Right renal cortex interstitium (tissue), 3 donors: Measurements from ENCODE around the gene MUC5B. TPM values are rescaled to one million over a fixed set of nuclear protein-coding genes. Genes with fewer than 3 reads are reported as not detected.
"Not testable (repeated sequence)": the region's sequence is repeated elsewhere in the genome, so short reads cannot be mapped to it uniquely, and the experiment has no call there.

Source experiments
- DNase-seq, 3 donors: peaks; one replicate each; pipeline ENCODE4 v3.0.0-alpha.2; 2013; ENCODE audit warnings: low read depth in 3 of 3, low spot score in 2 of 3
- polyA plus RNA-seq, 3 donors: library from polyadenylated mRNA; unstranded; fragments of 120-200 nt; gene quantifications; one replicate each; pipeline ENCODE4 v1.2.1, GENCODE V29; 2013; ENCODE audit not compliant: insufficient read length in 3 of 3

MUC5B gene
- polyA plus RNA-seq, 3 donors, result under 0.01 to 0.01 TPM; not detected in 1

DNA sequence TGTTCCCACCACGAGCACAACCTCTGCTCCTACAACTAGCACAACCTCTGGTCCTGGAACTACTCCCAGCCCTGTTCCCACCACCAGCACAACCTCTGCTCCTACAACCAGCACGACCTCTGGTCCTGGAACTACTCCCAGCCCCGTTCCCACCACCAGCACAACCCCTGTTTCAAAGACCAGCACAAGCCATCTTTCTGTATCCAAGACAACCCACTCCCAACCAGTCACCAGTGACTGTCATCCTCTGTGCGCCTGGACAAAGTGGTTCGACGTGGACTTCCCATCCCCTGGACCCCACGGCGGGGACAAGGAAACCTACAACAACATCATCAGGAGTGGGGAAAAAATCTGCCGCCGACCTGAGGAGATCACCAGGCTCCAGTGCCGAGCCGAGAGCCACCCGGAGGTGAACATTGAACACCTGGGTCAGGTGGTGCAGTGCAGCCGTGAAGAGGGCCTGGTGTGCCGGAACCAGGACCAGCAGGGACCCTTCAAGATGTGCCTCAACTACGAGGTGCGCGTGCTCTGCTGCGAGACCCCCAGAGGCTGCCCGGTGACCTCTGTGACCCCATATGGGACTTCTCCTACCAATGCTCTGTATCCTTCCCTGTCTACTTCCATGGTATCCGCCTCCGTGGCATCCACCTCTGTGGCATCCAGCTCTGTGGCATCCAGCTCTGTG, 30.9 kb upstream of the MUC5B start:
- DNase-seq, result not testable (repeated sequence)

DNA sequence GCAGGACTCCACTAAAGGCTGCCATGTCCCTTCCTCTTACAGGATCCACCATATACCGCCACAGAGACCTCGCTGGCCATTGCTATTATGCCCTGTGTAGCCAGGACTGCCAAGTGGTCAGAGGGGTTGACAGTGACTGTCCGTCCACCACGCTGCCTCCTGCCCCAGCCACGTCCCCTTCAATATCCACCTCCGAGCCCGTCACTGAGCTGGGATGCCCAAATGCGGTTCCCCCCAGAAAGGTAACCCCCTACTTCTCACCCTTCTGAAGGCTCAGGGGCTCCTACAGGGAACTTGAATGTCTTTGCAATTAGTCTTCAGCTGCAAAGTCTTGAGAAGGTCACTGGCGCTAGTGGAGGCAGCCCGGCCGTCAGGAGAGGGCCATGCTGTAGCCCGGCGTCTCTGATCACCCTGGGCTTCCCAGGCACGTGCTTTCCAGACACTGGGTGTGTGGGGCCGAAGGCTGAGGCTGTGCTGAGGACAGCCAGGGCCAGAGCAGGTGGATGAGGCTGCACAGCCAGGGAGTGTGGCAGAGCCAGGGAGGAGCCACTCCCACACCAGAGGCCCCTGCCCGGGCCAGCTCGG, 30.0 kb upstream of the MUC5B start:
- DNase-seq, result no peak

DNA sequence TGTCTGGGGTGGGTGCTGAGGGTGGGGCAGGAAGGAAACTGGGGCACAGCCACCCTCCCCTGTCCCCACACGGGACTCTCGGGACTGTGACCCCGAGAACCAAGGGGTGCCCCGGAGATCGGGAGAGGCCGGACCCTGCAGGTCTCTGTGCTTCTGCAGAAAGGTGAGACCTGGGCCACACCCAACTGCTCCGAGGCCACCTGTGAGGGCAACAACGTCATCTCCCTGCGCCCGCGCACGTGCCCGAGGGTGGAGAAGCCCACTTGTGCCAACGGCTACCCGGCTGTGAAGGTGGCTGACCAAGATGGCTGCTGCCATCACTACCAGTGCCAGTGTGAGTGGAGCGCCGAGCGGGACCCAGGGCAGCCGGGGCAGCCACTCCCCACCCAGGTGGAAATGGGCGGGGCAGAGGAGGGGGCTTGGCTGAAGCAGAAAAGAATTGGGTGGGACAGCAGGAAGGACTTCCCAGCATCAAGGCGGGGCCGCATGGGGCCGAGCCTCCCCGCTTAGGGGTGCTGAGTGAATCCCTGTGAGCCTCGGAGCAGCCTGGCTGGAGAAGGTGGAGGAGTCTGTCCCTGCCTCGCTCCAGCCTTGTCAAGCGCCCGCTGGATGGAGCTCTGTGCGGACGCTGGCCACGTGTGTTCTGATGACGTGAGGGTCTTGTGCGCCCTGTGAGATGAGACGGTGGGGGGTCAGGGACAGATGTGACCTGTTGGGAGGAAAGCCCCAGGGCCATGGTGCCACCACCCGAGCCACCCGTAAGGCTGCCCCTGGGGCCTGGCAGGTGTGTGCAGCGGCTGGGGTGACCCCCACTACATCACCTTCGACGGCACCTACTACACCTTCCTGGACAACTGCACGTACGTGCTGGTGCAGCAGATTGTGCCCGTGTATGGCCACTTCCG, 29.3 kb upstream of the MUC5B start:
- DNase-seq, result no peak

- DNase-seq, result no peak
Measured at GRCh38 chr11:1194231-1194976, 28.5 kb upstream of the MUC5B start.

- no peak for DNase-seq
Measured at GRCh38 chr11:1194977-1195681, 27.7 kb upstream of the MUC5B start.

GRCh38 chr11:1195682-1196515, 27.0 kb upstream of the MUC5B start:
- DNase-seq, result no peak

DNA sequence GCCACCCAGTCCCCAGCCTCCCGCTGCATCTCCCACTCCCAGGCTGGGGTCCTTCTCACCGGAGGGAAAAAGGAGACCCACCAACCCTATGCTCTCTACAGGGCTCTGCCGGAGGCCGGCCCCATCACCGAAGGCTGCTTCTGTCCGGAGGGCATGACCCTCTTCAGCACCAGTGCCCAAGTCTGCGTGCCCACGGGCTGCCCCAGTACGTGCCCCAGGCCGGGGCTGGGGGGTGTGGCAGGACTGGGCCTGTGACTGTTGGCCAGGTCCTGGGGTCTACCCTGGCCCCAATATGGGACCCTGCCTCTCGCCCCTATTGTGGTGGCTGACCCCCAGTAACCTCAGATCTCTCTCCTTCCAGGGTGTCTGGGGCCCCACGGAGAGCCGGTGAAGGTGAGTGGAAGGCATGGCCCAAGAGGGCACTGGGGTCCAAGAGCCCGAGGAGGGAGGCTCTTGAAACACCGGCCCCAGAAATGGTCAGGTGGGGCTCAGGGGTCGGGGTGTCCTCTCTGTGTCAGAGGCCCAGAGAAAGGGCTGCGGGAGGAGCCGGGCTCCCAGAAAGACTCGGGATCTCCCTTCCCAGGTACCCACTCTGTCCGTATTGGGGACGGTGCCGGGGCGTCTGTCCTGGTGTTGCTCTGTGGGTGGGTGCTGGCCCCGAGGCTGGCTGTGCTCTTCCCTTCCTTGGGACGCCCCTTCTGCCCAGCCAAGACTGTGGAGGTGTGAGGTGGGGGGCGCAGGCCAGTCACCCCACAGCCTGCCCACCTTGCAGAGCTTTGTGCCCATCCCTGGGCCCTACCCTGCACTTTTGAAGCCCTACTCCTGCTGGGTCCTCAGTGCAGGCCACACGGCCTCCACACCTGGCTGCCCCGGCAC, 26.1 kb upstream of the MUC5B start:
- DNase-seq, result no peak

GRCh38 chr11:1197431-1197885, 25.4 kb upstream of the MUC5B start:
- DNase-seq, result no peak

DNA sequence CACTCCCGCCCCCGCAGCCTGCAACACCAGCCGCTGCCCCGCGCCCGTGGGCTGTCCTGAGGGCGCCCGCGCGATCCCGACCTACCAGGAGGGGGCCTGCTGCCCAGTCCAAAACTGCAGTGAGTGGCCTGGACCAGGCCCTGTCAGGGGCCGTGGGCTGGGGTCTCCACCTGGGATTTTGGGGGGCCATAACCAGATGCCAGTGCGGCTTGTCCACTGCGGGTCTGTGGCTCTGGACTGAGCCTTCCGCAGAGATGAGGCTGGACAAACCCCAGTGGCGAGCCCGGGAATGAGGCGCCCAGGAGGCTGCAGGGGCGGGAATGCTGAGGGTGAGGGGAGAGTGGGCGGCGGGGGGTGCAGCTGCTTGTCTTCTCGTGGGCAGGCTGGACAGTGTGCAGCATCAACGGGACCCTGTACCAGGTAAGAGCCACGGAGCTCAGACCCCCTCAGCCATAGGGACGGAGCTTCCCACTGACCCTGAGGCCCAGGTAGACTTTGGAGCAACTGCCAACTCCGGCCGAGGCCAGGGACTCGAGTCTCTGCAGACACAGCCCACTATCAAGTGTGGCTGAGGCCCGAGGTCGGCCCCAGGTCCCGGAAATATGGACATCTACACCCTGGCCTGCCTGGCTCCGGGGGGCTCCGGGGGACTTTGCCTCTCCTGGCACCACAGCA, 24.8 kb upstream of the MUC5B start:
- DNase-seq, result no peak

- no peak for DNase-seq
Measured at GRCh38 chr11:1198561-1199240, 24.2 kb upstream of the MUC5B start.

DNA sequence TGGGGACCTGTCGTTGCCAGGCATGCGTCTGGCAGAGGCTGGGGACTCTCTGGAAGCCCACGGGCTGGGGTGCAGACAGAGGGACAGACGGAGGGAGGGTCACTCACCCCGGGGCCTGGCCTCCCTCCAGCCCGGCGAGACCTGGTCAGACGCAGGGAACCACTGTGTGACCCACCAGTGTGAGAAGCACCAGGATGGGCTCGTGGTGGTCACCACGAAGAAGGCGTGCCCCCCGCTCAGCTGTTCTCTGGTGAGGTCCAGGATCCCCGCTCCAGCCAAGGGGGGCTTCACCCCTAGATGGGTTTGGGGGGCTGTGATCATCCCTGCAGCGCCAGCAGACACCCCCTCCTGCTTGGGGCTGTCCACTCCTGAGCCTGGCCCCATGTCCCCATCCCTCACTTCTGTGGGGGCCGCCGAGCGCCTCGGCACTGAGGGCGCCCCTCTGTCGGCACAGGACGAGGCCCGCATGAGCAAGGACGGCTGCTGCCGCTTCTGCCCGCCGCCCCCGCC, 23.6 kb upstream of the MUC5B start:
- no peak for DNase-seq

- DNase-seq, result no peak
Measured at GRCh38 chr11:1199751-1200610, 22.9 kb upstream of the MUC5B start.

GRCh38 chr11:1200611-1201191, 22.2 kb upstream of the MUC5B start:
- DNase-seq, result no peak

DNA sequence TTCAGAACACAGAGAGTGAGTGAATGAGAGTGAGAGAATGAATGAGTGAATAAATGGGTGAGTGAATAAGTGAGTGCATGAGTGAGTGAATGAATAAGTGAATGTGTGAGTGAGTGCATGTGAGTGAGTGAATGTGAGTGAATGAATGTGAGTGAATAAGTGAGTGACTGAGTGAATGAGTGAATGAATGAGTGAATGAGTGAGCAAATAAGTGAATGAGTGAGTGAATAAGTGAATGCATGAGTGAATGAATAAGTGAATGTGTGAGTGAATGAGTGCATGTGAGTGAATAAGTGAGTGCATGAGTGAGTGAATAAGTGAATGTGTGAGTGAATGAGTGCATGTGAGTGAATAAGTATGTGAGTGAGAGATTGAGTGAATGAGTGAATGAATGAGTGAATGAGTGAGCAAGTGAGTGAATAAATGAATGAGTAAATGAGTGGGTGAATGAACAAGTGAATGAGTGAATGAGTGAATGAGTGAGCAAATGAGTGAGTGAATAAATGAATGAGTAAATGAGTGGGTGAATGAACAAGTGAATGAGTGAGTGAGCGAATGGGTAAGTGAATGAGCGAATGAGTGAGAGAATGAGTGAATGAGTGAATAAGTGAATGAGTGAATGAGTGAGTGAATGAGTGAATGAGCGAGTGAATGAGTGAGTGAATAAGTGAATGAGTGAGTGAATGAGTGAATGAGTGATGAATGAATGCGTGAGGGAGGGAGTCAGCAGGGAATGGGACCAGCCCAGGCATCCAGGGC, 21.3 kb upstream of the MUC5B start:
- DNase-seq, result no peak
